Sigmoid colon (tissue), 4 donors: ENCODE measurements around the gene AK1.

ENCODE experiments used
- CTCF ChIP-seq, 4 experiments: fragments of 450-650 bp in 3 of 4; fragments of 200-600 bp in 1 of 4; IDR thresholded peaks; one replicate each; pipeline ENCODE4 v1.5.1; 2016 to 2019; ENCODE audit warnings: antibody characterized with exemption in 4 of 4, mild to moderate bottlenecking in 3 of 4, moderate library complexity in 2 of 4
- POLR2A ChIP-seq, 2 donors: fragments of 450-650 bp; IDR thresholded peaks; one replicate each; pipeline ENCODE4 v1.6.1; 2016; ENCODE audit warnings: antibody characterized with exemption in 2 of 2, mild to moderate bottlenecking in 2 of 2, moderate library complexity in 2 of 2
- POLR2AphosphoS5 ChIP-seq, 4 donors: sonication (generic); formaldehyde crosslinking; IDR thresholded peaks; one replicate each; pipeline ENCODE4 v1.6.1; 2017; ENCODE audit warnings: antibody characterized with exemption in 4 of 4

GRCh38 chr9:127841087-127841835 lies 36.2 kb downstream of the AK1 start:
- TF ChIP-seq CTCF (IDR thresholded peaks at IDR 0.05): no peak
- TF ChIP-seq POLR2AphosphoS5 (IDR thresholded peaks at IDR 0.05): no peak
- no peak for TF ChIP-seq POLR2A (IDR thresholded peaks at IDR 0.05)
